MCF 10A (cell line): ENCODE measurements around the gene NUFIP2. TPM values are rescaled to one million over a fixed set of nuclear protein-coding genes. Genes with fewer than 3 reads are reported as not detected.

Experiments
- BruUV-seq: library from RNA; stranded (reverse); fragments of 400-500 nt; replicated peaks from 2 replicates; lab custom pipeline; 2021; lab: Mats Ljungman, UMichigan
- CTCF ChIA-PET: fragments of 300-600 bp; sonication (Branson Sonifier 250); formaldehyde crosslinking; extraction: SDS; loops from one replicate; lab custom pipeline; 2021; ENCODE audit warnings: antibody characterized with exemption, inconsistent platforms; lab: Yijun Ruan, JAX
- POLR2A ChIA-PET: fragments of 300-600, 350-650 bp; sonication (Branson Sonifier 250); formaldehyde crosslinking; extraction: SDS; loops from one replicate; lab custom pipeline; 2020; ENCODE audit warnings: antibody characterized with exemption, inconsistent platforms; lab: Yijun Ruan, JAX
- DNase-seq: peaks from one replicate; pipeline ENCODE4 v3.0.0-alpha.2; 2018; ENCODE audit not compliant: unreplicated experiment
- H3K27ac Mint-ChIP-seq: one replicate; pipeline ENCODE4 v1.8.0; 2022; ENCODE audit warnings: mild to moderate bottlenecking, low read depth, mixed read lengths; ENCODE audit not compliant: unreplicated experiment
- H3K27me3 Mint-ChIP-seq: one replicate; pipeline ENCODE4 v1.8.0; 2022; ENCODE audit warnings: mixed read lengths; ENCODE audit not compliant: insufficient read depth, unreplicated experiment
- H3K36me3 Mint-ChIP-seq: one replicate; pipeline ENCODE4 v1.8.0; 2022; ENCODE audit warnings: mild to moderate bottlenecking, moderate library complexity, mixed read lengths; ENCODE audit not compliant: insufficient read depth, unreplicated experiment
- H3K4me1 Mint-ChIP-seq: one replicate; pipeline ENCODE4 v1.8.0; 2022; ENCODE audit warnings: mixed read lengths; ENCODE audit not compliant: insufficient read depth, unreplicated experiment
- H3K4me3 Mint-ChIP-seq: one replicate; pipeline ENCODE4 v1.8.0; 2022; ENCODE audit warnings: mild to moderate bottlenecking, moderate library complexity, mixed read lengths; ENCODE audit not compliant: unreplicated experiment
- H3K9me3 Mint-ChIP-seq: one replicate; pipeline ENCODE4 v1.8.0; 2022; ENCODE audit warnings: mixed read lengths; ENCODE audit not compliant: unreplicated experiment
- CTCF ChIP-seq: fragments of 200-600 bp; IDR thresholded peaks from one replicate; pipeline ENCODE4 v1.8.0; 2022; ENCODE audit warnings: antibody characterized with exemption, mild to moderate bottlenecking; ENCODE audit not compliant: unreplicated experiment
- intact Hi-C: fragments of 100-400 bp; cut with micrococcal nuclease; formaldehyde crosslinking; loops from 2 replicates; pipeline ENCODE4 v1.14.1; 2022
- total RNA-seq: library from RNA; stranded (reverse); gene quantifications from 2 replicates; pipeline ENCODE4 v1.2.3, GENCODE V29; 2022

Gene NUFIP2
- total RNA-seq, 1 experiment from 2014 or later: 78.6 TPM

- BruUV-seq: no TSS peak
- CTCF ChIA-PET: interaction anchor here (0.5 to 4.1 kb wide), 4 partner anchors 8 to 851 kb away, joined by 3 to 18 read pairs (median 4); no protein-coding TSS in a partner anchor
- H3K27me3 Mint-ChIP-seq: no peaks in the 10 kb centered on the region
- TF ChIP-seq CTCF: no peak
- peaks cover 17% of the 10 kb centered on the region for H3K36me3 Mint-ChIP-seq
- H3K4me1 Mint-ChIP-seq: peaks cover 16% of the 10 kb centered on the region
- no peak overlapping the region for H3K27ac Mint-ChIP-seq
- no peak overlapping the region for H3K4me3 Mint-ChIP-seq
- POLR2A ChIA-PET: interaction anchor here (1.7 to 3.7 kb wide), 2 partner anchors 8 to 42 kb away, joined by 4 to 33 read pairs; no protein-coding TSS in a partner anchor
- no peak for DNase-seq
- intact Hi-C loops: no loop called here
- no peaks in the 10 kb centered on the region for H3K9me3 Mint-ChIP-seq
These were observed 45.1 kb downstream of the NUFIP2 start for GRCh38 chr17:29248845-29249244.

GRCh38 chr17:29247219-29247618 is 46.7 kb downstream of the NUFIP2 start:
- Mint-ChIP-seq H3K27me3 (no peaks in the 10 kb centered on the region), H3K4me1 (peaks cover 5% of the 10 kb centered on the region), H3K4me3 (no peak overlapping the region), H3K36me3 (peaks cover 5% of the 10 kb centered on the region), H3K27ac (peak overlapping the region; percentile 55), H3K9me3 (no peaks in the 10 kb centered on the region)
- POLR2A ChIA-PET: interaction anchor here (1.6 kb wide), 1 partner anchor 8 kb away, joined by 5 read pairs; no protein-coding TSS in a partner anchor
- BruUV-seq: no TSS peak
- no peak for TF ChIP-seq CTCF
- DNase-seq: no peak
- intact Hi-C loops: no loop called here
- CTCF ChIA-PET: no interaction called here

GRCh38 chr17:29246628-29247027 is 47.3 kb downstream of the NUFIP2 start, which contains the start of gene CRYBA1:
Gene CRYBA1, plus strand, starts transcription at chr17:29246859. Its CDS starts 5 bp downstream, at chr17:29246864.
- no peaks in the 10 kb centered on the region for H3K36me3 Mint-ChIP-seq

GRCh38 chr17:29245401-29245800 is 48.5 kb downstream of the NUFIP2 start:
- no peak for TF ChIP-seq CTCF
- BruUV-seq: no TSS peak
- Mint-ChIP-seq H3K4me3 (no peak overlapping the region), H3K27me3 (no peaks in the 10 kb centered on the region), H3K4me1 (peaks cover 13% of the 10 kb centered on the region), H3K9me3 (no peaks in the 10 kb centered on the region), H3K36me3 (no peaks in the 10 kb centered on the region), H3K27ac (no peak overlapping the region)
- ChIA-PET CTCF (interaction anchor here (1.1 kb wide), 1 partner anchor 23 kb away, joined by 4 read pairs; no protein-coding TSS in a partner anchor), POLR2A (interaction anchor here (1.0 to 1.6 kb wide), 2 partner anchors 9 to 10 kb away, joined by 3 to 5 read pairs; no protein-coding TSS in a partner anchor)
- no peak for DNase-seq
- intact Hi-C loops: no loop called here

More at GRCh38 chr17:29246628-29247027, 47.3 kb downstream of the NUFIP2 start, which contains the start of gene CRYBA1:
- ChIA-PET CTCF (interaction anchor here (1.1 kb wide), 1 partner anchor 24 kb away, joined by 4 read pairs; no protein-coding TSS in a partner anchor), POLR2A (interaction anchor here (1.0 to 1.6 kb wide), 2 partner anchors 7 to 9 kb away, joined by 3 to 5 read pairs; no protein-coding TSS in a partner anchor)
- H3K9me3 Mint-ChIP-seq: no peaks in the 10 kb centered on the region
- no peak for DNase-seq
- H3K4me3 Mint-ChIP-seq: no peak within 1 kb of the TSS
- intact Hi-C loops: no loop called here
- H3K27me3 Mint-ChIP-seq: no peaks in the 10 kb centered on the region
- TF ChIP-seq CTCF: no peak
- no TSS peak for BruUV-seq
- peaks cover under 1% of the 10 kb centered on the region for H3K4me1 Mint-ChIP-seq
- H3K27ac Mint-ChIP-seq: peak within 1 kb of the TSS; percentile 55
